Stimulated activated CD8-positive, alpha-beta memory T cell treated with anti-CD3 and anti-CD28 coated beads, Interleukin-12 subunit alpha, Interleukin-12 subunit beta, amount 100 ng/mL, for 24 hours (primary cell): ENCODE measurements around the gene UTP25.
A peak's percentile ranks its signal among the peaks of the same experiment; 100 is the strongest.

Experiments used
- DNase-seq: peaks from one replicate; pipeline ENCODE4 v3.0.0-alpha.2; 2020; ENCODE audit errors: extremely low read depth

UTP25 gene

GRCh38 chr1:209839875-209840546, 12.2 kb downstream of the UTP25 start:
- no peak for DNase-seq

- DNase-seq = no peak
These were observed 12.8 kb downstream of the UTP25 start for GRCh38 chr1:209840611-209841010.

- DNase-seq = no peak
These were observed 17.1 kb downstream of the UTP25 start for GRCh38 chr1:209844695-209845407.

DNA sequence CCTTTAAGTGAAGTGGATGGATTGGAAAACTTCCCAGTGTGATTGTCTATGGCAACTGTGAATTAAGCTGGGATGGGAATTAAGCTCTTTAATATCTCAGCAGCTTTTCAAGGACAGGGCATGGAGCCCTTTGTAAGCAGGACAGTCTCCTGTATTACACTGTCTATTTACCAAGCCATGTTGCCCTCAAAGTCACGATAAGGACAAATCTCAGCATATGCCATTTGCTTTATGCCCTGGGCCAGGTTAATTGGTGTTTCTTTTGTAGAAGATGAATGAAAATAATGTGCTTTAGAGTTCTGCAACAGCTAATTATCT, 17.6 kb downstream of the UTP25 start:
- no peak for DNase-seq

GRCh38 chr1:209849388-209849787, 21.6 kb downstream of the UTP25 start:
- DNase-seq = no peak

- no peak for DNase-seq
These were observed 22.7 kb downstream of the UTP25 start for GRCh38 chr1:209850342-209850979.

- DNase-seq = no peak
These were observed 25.9 kb downstream of the UTP25 start for GRCh38 chr1:209853676-209854075.

- DNase-seq = no peak
These were observed 26.4 kb downstream of the UTP25 start for GRCh38 chr1:209854196-209854595.

- no peak for DNase-seq
These were observed 27.2 kb downstream of the UTP25 start for GRCh38 chr1:209855006-209855405.

GRCh38 chr1:209855623-209856022, 27.9 kb downstream of the UTP25 start:
- DNase-seq = no peak

GRCh38 chr1:209858561-209859103, 30.9 kb downstream of the UTP25 start:
- DNase-seq = no peak

DNA sequence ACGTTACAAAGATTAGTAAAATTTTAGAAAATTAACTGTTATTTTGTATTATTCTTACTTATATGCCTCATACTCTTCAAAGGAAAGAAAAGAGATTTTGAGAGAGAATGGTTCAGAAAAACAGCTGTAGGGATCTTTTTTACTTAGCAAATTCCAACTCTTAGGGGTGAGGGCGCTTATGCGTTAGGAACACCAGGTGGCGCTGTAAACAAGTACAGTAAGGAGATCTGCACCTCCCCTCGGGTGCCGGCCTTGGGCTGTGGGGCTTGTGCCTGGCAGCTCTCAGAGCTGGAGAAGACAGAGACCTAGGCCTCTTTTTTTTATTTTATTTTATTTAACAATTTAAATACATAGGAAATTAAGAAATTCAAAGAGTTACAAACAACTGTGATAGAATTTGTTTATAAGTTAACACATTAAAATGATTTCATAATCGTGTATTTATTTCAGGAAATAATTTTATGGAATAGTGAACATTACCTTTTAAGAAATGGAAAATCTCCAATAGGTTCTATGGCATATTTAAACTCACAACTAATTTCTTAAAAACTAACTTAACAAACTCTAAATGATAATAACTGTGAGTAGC, 32.6 kb downstream of the UTP25 start:
- DNase-seq = peak; percentile 28

- no peak for DNase-seq
These were observed 33.5 kb downstream of the UTP25 start for GRCh38 chr1:209861242-209861641.

DNA sequence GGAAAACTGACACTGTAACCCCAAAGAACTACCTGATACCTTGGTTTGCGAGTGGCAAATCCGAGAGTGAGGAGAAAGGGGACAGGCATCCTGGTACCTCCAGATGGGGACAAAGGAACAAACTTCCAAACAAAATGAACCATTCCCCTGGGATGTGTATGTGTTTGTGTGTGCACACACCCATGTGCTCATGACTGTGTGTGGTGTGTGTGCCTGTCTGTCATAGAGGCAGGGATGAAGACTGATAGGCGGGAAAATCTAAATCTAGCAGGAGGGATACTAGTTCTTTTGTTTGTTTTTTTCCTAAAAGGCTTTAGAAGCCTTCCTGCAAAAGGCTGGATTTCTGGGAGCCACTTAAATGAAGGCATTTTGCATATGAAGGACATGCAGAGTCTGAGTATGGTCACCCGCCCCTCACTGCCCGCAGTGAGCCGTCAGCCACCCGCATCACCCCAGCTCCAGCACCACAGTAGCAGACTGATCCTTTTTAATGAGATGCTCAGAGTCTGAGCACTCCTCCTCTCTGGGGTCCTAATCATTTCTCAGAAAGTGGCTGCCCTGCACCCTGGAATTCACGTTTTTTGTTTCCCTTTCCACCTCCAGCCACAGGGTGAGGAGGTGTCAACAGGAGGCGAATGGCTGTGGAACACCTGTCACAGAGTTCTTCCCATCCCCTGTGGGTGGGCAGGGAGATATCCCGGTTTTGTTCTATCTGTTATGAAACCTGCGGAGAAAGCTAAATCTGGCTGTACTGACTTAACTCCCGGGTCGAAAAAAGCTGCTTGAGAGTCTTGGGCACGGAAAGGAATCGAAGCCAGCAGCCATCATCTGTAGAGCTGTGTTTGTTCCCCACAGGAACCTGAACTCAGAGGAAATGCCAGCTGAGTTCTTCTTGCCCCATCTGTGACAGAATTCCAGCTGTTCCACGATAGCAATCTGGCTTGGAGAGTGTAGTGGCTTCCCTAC, 34.9 kb downstream of the UTP25 start:
- DNase-seq = no peak

DNA sequence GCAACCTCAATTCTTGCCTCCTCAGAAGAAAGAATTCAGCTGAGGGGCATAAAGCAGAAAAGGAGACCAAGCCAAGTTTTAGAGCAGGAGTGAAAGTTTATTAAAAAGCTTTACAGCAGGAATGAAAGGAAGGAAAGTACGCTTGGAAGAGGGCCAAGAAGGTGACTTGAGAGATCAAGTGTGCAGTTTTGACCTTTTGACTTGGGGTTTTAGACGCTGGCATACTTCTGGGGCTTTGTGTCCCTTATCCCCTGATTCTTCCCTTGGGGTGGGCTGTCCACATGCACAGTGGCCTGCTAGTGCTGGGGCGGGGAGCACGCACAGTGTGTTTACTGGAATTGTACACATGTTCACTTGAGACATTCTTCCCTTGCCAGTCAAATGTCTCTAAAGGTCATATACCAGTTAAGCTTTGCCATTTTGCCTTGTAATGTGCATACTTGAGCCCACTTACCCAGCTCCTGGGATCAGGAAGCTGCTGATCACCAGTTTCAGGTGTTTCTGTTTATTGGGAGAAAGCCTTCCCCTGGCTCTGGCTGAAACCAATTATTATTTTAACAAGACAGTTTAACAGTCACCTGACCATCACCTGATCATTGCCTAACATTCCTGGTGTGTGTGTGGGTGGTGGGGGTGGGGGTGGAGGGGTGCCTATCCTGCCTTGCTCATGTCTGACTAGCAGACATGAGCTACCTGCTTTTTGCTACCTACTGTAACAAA, 36.2 kb downstream of the UTP25 start:
- DNase-seq = no peak

- DNase-seq = no peak
These were observed 38.4 kb downstream of the UTP25 start for GRCh38 chr1:209866201-209866600.

DNA sequence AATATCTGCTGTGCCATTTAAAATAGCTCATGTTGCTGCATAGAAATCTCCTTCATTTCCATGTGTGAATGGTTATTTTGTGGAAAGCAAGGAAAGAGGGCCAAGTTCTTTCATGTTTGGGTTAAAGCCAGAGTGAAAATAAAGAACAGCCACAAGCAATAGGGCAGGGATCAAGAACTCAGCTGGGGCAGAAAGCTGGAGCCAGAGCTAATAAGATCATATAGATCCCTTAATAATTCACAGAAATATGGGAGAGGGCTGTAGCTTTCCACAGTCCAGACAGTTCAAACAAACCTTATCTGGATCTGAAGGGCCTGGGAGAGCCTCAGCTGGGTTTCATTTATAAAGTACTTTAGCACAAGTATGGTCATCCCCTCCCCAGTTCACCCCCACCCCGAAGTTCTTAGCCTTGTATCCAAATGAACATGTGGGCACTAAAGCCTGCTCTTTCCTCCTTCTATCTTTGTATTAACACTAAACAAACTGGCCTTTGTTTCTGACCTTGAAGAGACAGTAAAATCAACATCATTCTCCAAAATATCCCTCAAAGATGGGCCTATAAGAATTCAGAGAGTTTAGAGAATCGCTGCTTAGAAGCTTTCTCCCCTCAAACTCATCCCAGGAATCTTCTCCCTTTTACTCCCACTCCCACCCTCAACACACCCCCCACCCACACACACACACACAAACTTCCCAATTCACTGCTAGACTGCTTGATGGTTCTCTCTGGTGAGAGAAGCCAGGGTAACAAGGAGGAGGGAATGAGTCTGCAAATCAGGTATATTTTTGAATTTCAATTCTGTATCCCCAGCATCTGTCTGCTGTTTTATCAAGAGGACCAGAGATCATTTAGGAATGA, 41.7 kb downstream of the UTP25 start:
- DNase-seq = no peak

- no peak for DNase-seq
These were observed 42.5 kb downstream of the UTP25 start for GRCh38 chr1:209870151-209870831.

GRCh38 chr1:209871006-209871405, 43.2 kb downstream of the UTP25 start:
- no peak for DNase-seq
